NCI-H82 (cell line): ENCODE results near the gene HOXC4.

Source experiments
- DNase-seq: peaks from one replicate; lab custom pipeline; 2025; lab: John Stamatoyannopoulos, UW

Gene HOXC4

GRCh38 chr12:54015018-54015931 is 38.4 kb upstream of the HOXC4 start:
- DNase-seq = no peak

- DNase-seq = no peak
Measured at GRCh38 chr12:54016051-54016450, 37.6 kb upstream of the HOXC4 start.

- DNase-seq = no peak
Measured at GRCh38 chr12:54016478-54016964, 37.1 kb upstream of the HOXC4 start.

GRCh38 chr12:54017027-54017788 is 36.4 kb upstream of the HOXC4 start:
- DNase-seq = peak; percentile 93

GRCh38 chr12:54017878-54018467 is 35.7 kb upstream of the HOXC4 start:
- DNase-seq = peak; percentile 99

GRCh38 chr12:54018468-54018984 is 35.1 kb upstream of the HOXC4 start:
- peak; percentile 88 for DNase-seq

- peak; percentile 82 for DNase-seq
Measured at GRCh38 chr12:54019091-54019811, 34.4 kb upstream of the HOXC4 start.

- peak; percentile 77 for DNase-seq
Measured at GRCh38 chr12:54019924-54020590, 33.6 kb upstream of the HOXC4 start.

GRCh38 chr12:54020591-54021405 is 32.8 kb upstream of the HOXC4 start:
- peak; percentile 74 for DNase-seq

- DNase-seq = peak; percentile 87
Measured at GRCh38 chr12:54021432-54022013, 32.1 kb upstream of the HOXC4 start.

- DNase-seq = no peak
Measured at GRCh38 chr12:54022960-54023884, 30.4 kb upstream of the HOXC4 start.

GRCh38 chr12:54024127-54024526 is 29.5 kb upstream of the HOXC4 start:
- DNase-seq = no peak

GRCh38 chr12:54024581-54025305 is 28.9 kb upstream of the HOXC4 start:
- DNase-seq = no peak

- DNase-seq = no peak
Measured at GRCh38 chr12:54025499-54026405, 27.9 kb upstream of the HOXC4 start.

- no peak for DNase-seq
Measured at GRCh38 chr12:54026640-54027441, 26.8 kb upstream of the HOXC4 start.

- DNase-seq = no peak
Measured at GRCh38 chr12:54027442-54027786, 26.2 kb upstream of the HOXC4 start.
